ENCODE results near the gene KLHL7.

The KLHL7 gene

GRCh38 chr7:23105644-23106056 lies at the start of gene KLHL7:
Gene KLHL7 (plus strand): TSS chr7:23105785. CDS start chr7:23106027, 242 bp downstream.
- peak; percentile 99 for DNase-seq

- no peak for DNase-seq
Measured at GRCh38 chr7:23058408-23059096, 47.0 kb upstream of the KLHL7 start.

GRCh38 chr7:23061327-23061726 lies 44.3 kb upstream of the KLHL7 start:
- no peak for DNase-seq

GRCh38 chr7:23062452-23062851 lies 43.1 kb upstream of the KLHL7 start:
- no peak for DNase-seq

- no peak for DNase-seq
Measured at GRCh38 chr7:23065974-23066373, 39.6 kb upstream of the KLHL7 start.

- no peak for DNase-seq
Measured at GRCh38 chr7:23067271-23067670, 38.3 kb upstream of the KLHL7 start.

- no peak for DNase-seq
Measured at GRCh38 chr7:23072048-23072447, 33.5 kb upstream of the KLHL7 start.

GRCh38 chr7:23072922-23073321 lies 32.7 kb upstream of the KLHL7 start:
- no peak for DNase-seq

- no peak for DNase-seq
Measured at GRCh38 chr7:23074443-23075261, 30.9 kb upstream of the KLHL7 start.

GRCh38 chr7:23075571-23075970 lies 30.0 kb upstream of the KLHL7 start:
- DNase-seq, result no peak

GRCh38 chr7:23076772-23077171 lies 28.8 kb upstream of the KLHL7 start:
- no peak for DNase-seq

- DNase-seq, result no peak
Measured at GRCh38 chr7:23093111-23093510, 12.5 kb upstream of the KLHL7 start.

GRCh38 chr7:23093546-23093945 lies 12.0 kb upstream of the KLHL7 start:
- no peak for DNase-seq

- no peak for DNase-seq
Measured at GRCh38 chr7:23096518-23097290, 8.9 kb upstream of the KLHL7 start.

- no peak for DNase-seq
Measured at GRCh38 chr7:23098029-23098428, 7.6 kb upstream of the KLHL7 start.

- no peak for DNase-seq
Measured at GRCh38 chr7:23098460-23098859, 7.1 kb upstream of the KLHL7 start.

GRCh38 chr7:23100697-23101096 lies 4.9 kb upstream of the KLHL7 start:
- DNase-seq, result no peak

- DNase-seq, result no peak
Measured at GRCh38 chr7:23105086-23105643, 420 bp upstream of the KLHL7 start.

GRCh38 chr7:23106057-23106822 lies 655 bp downstream of the KLHL7 start:
- DNase-seq, result peak; percentile 81

- DNase-seq, result no peak
Measured at GRCh38 chr7:23106823-23107663, 1.5 kb downstream of the KLHL7 start.

- DNase-seq, result no peak
Measured at GRCh38 chr7:23107781-23108180, 2.2 kb downstream of the KLHL7 start.

Measured in activated effector memory CD4-positive, alpha-beta T cell treated with anti-CD3 and anti-CD28 coated beads, Interleukin-2, amount 50 U/mL, for 16 hours (primary cell).